ENCODE results near the gene SIM1. TPM values are rescaled to one million over a fixed set of nuclear protein-coding genes. Genes with fewer than 3 reads are reported as not detected.

SIM1 gene
- total RNA-seq, 2 experiments from 2014 or later, result not detected

GRCh38 chr6:100475554-100476320 is 11.0 kb upstream of the SIM1 start:
- POLR2A ChIA-PET, result no interaction called here
- no peak overlapping the region for H3K27ac Mint-ChIP-seq
- H3K4me1 ChIP-seq (ENCODE audit: insufficient read depth, low read length), result no peaks in the 10 kb centered on the region
- no peak overlapping the region for H3K27ac ChIP-seq (ENCODE audit: low read depth in 1 of 2, low read length in 2 of 2)
- intact Hi-C loops (cut with DNase I, micrococcal nuclease), result loop anchor here (5.0 to 10.0 kb wide), 4 partner anchors 361 to 1143 kb away; no protein-coding TSS in a partner anchor
- DNase-seq (no peak), ATAC-seq (ENCODE audit: poor library complexity) (no peak)
- no peaks in the 10 kb centered on the region for H3K9me3 ChIP-seq (ENCODE audit: control insufficient read depth in 1 of 2, insufficient read depth in 1 of 2, low read length in 2 of 2)
- no peak overlapping the region for H3K4me3 ChIP-seq (ENCODE audit: low read length)
- peaks cover 73% of the 10 kb centered on the region for H3K27me3 Mint-ChIP-seq
- CTCF ChIA-PET, result no interaction called here
- H3K36me3 Mint-ChIP-seq (ENCODE audit: low read depth), result no peaks in the 10 kb centered on the region
- no peaks in the 10 kb centered on the region for H3K4me1 Mint-ChIP-seq (ENCODE audit: low read depth)
- no peaks in the 10 kb centered on the region for H3K9me3 Mint-ChIP-seq
- no peaks in the 10 kb centered on the region for H3K36me3 ChIP-seq (ENCODE audit: insufficient read depth, low read length)
- H3K4me3 Mint-ChIP-seq, result no peak overlapping the region
- peaks cover 5 to 42% of the 10 kb centered on the region in 2 experiments for H3K27me3 ChIP-seq (ENCODE audit: control insufficient read depth in 1 of 2, insufficient read depth in 2 of 2, low read length in 2 of 2)
- no peak for TF ChIP-seq CTCF (IDR thresholded peaks at IDR 0.05)

- ChIA-PET POLR2A (no interaction called here), CTCF (no interaction called here)
- DNase-seq (no peak), ATAC-seq (ENCODE audit: poor library complexity) (no peak)
- no peak overlapping the region for H3K27ac ChIP-seq (ENCODE audit: low read depth in 1 of 2, low read length in 2 of 2)
- peaks cover under 1% of the 10 kb centered on the region for H3K4me1 Mint-ChIP-seq (ENCODE audit: low read depth)
- no peaks in the 10 kb centered on the region for H3K36me3 Mint-ChIP-seq (ENCODE audit: low read depth)
- H3K9me3 ChIP-seq (ENCODE audit: control insufficient read depth in 1 of 2, insufficient read depth in 1 of 2, low read length in 2 of 2), result peaks cover 0 to 10% of the 10 kb centered on the region in 2 experiments
- H3K9me3 Mint-ChIP-seq, result no peaks in the 10 kb centered on the region
- H3K4me1 ChIP-seq (ENCODE audit: insufficient read depth, low read length), result no peaks in the 10 kb centered on the region
- H3K4me3 Mint-ChIP-seq, result no peak overlapping the region
- peaks cover 29 to 66% of the 10 kb centered on the region in 2 experiments for H3K27me3 ChIP-seq (ENCODE audit: control insufficient read depth in 1 of 2, insufficient read depth in 2 of 2, low read length in 2 of 2)
- no peak overlapping the region for H3K4me3 ChIP-seq (ENCODE audit: low read length)
- H3K27me3 Mint-ChIP-seq, result peaks cover 89% of the 10 kb centered on the region
- H3K27ac Mint-ChIP-seq, result no peak overlapping the region
- intact Hi-C loops (cut with DNase I, micrococcal nuclease), result loop anchor here in 1 of 2 experiments (10.0 kb wide), 1 partner anchor 358 kb away; no protein-coding TSS in a partner anchor
- no peaks in the 10 kb centered on the region for H3K36me3 ChIP-seq (ENCODE audit: insufficient read depth, low read length)
- no peak for TF ChIP-seq CTCF (IDR thresholded peaks at IDR 0.05)
These were observed 8.5 kb upstream of the SIM1 start for GRCh38 chr6:100473182-100473581.

- peaks cover 89% of the 10 kb centered on the region for H3K27me3 Mint-ChIP-seq
- Histone ChIP-seq H3K4me1 (ENCODE audit: insufficient read depth, low read length) (peaks cover under 1% of the 10 kb centered on the region), H3K9me3 (ENCODE audit: control insufficient read depth in 1 of 2, insufficient read depth in 1 of 2, low read length in 2 of 2) (peaks cover 3 to 13% of the 10 kb centered on the region in 2 experiments), H3K4me3 (ENCODE audit: low read length) (no peak overlapping the region), H3K27me3 (ENCODE audit: control insufficient read depth in 1 of 2, insufficient read depth in 2 of 2, low read length in 2 of 2) (peaks cover 34 to 66% of the 10 kb centered on the region in 2 experiments), H3K36me3 (ENCODE audit: insufficient read depth, low read length) (no peaks in the 10 kb centered on the region), H3K27ac (ENCODE audit: low read depth in 1 of 2, low read length in 2 of 2) (no peak overlapping the region)
- peaks cover 5% of the 10 kb centered on the region for H3K4me1 Mint-ChIP-seq (ENCODE audit: low read depth)
- H3K27ac Mint-ChIP-seq, result no peak overlapping the region
- ATAC-seq (ENCODE audit: poor library complexity) (no peak), DNase-seq (no peak)
- peaks cover 3% of the 10 kb centered on the region for H3K9me3 Mint-ChIP-seq
- POLR2A ChIA-PET, result no interaction called here
- intact Hi-C loops (cut with DNase I, micrococcal nuclease), result loop anchor here in 1 of 2 experiments (10.0 kb wide), 1 partner anchor 358 kb away; no protein-coding TSS in a partner anchor
- H3K4me3 Mint-ChIP-seq, result no peak overlapping the region
- H3K36me3 Mint-ChIP-seq (ENCODE audit: low read depth), result no peaks in the 10 kb centered on the region
- TF ChIP-seq CTCF (IDR thresholded peaks at IDR 0.05), result no peak
- CTCF ChIA-PET, result no interaction called here
These were observed 8.0 kb upstream of the SIM1 start for GRCh38 chr6:100472674-100473073.
